ENCODE results near the gene CYP24A1. TPM values are rescaled to one million over a fixed set of nuclear protein-coding genes. Genes with fewer than 3 reads are reported as not detected.

Gene CYP24A1
- total and polyA plus RNA-seq, 2 of the 13 experiments (the other 11 are each of a cell fraction or from before 2014, with no cell fraction given): 9.4 to 32.7 TPM

DNA sequence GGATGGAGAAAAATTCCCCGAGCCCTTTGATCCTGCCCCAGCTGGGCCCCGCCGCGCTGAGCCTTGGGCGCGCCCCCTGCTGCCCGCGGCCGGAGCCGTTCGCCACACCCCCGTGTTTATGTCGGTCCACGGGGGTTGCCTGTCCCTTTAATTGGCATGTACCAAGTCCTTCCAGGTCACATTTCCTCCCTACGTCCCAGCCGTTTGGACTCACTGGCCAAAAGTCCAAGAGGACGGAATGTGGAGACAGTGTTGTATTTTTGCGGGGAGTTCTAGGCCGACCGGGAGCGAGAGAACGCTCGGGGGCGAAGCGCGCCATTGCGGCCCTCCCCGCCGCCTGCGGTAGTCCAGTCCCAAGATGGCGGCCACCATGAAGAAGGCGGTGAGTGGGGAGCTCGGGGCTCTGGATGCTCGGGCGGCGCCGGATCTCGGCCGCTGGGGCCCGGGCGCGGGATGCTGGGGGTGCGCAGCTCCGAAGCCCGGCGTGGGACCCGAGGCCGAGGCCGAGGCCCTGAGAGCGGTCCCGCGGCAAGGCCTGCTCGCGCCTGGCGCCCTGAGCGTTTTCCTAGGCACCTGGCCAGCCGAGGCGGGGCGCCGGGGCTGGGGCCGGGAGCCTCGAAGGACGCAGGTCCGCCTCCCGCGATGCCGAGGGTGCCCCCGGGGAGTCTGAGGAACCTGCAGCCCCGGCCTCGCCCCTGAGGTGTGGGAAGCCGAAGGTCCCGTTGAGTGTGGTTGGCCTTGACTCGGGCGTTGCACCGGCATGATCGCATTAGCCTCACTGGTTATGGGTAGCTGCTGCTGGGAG lies 34.2 kb upstream of the CYP24A1 start, which contains the start of gene PFDN4 (continued):
- TF ChIP-seq, protein P1, sequence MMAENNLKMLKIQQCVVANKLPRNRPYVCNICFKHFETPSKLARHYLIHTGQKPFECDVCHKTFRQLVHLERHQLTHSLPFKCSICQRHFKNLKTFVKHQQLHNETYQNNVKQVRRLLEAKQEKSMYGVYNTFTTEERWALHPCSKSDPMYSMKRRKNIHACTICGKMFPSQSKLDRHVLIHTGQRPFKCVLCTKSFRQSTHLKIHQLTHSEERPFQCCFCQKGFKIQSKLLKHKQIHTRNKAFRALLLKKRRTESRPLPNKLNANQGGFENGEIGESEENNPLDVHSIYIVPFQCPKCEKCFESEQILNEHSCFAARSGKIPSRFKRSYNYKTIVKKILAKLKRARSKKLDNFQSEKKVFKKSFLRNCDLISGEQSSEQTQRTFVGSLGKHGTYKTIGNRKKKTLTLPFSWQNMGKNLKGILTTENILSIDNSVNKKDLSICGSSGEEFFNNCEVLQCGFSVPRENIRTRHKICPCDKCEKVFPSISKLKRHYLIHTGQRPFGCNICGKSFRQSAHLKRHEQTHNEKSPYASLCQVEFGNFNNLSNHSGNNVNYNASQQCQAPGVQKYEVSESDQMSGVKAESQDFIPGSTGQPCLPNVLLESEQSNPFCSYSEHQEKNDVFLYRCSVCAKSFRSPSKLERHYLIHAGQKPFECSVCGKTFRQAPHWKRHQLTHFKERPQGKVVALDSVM (CRISPR knock-in tag; IDR thresholded peaks at IDR 0.05): peak; percentile 84
- TF ChIP-seq ZSCAN12 (CRISPR knock-in tag; IDR thresholded peaks at IDR 0.05) (peak; percentile 86; the same call in 1 of the 2 replicates), SMAD3 (CRISPR knock-in tag; IDR thresholded peaks at IDR 0.05) (peak; percentile 85), HDAC2 (CRISPR knock-in tag; IDR thresholded peaks at IDR 0.05) (peak; percentile 92), MAFG (CRISPR knock-in tag; IDR thresholded peaks at IDR 0.05) (0 out of 2 replicates have a peak, but pooled peaks have one; percentile 5), CHD2 (IDR thresholded peaks at IDR 0.05; ENCODE audit: low read depth, low read length) (peak; percentile 49), GATA4 (IDR thresholded peaks at IDR 0.05; ENCODE audit: borderline replicate concordance, low read depth) (peak; percentile 60), ZNF552 (CRISPR knock-in tag; IDR thresholded peaks at IDR 0.05; ENCODE audit: borderline replicate concordance) (peak; percentile 33; the same call in 1 of the 2 replicates), CAMTA2 (CRISPR knock-in tag; IDR thresholded peaks at IDR 0.05; ENCODE audit: borderline replicate concordance) (peak; percentile 95), TCF12 (IDR thresholded peaks at IDR 0.05) (no peak), TCF12 (CRISPR knock-in tag; IDR thresholded peaks at IDR 0.05) (peak; percentile 97), MXI1 (IDR thresholded peaks at IDR 0.05; ENCODE audit: borderline replicate concordance, low read depth, low read length) (peak; percentile 92), ZNF317 (CRISPR knock-in tag; IDR thresholded peaks at IDR 0.05) (0 out of 2 replicates have a peak, but pooled peaks have one; percentile 55), ZZZ3 (CRISPR knock-in tag; IDR thresholded peaks at IDR 0.05; ENCODE audit: borderline replicate concordance) (no peak; the same call in 1 of the 2 replicates)
- TF ChIP-seq, protein P2, sequence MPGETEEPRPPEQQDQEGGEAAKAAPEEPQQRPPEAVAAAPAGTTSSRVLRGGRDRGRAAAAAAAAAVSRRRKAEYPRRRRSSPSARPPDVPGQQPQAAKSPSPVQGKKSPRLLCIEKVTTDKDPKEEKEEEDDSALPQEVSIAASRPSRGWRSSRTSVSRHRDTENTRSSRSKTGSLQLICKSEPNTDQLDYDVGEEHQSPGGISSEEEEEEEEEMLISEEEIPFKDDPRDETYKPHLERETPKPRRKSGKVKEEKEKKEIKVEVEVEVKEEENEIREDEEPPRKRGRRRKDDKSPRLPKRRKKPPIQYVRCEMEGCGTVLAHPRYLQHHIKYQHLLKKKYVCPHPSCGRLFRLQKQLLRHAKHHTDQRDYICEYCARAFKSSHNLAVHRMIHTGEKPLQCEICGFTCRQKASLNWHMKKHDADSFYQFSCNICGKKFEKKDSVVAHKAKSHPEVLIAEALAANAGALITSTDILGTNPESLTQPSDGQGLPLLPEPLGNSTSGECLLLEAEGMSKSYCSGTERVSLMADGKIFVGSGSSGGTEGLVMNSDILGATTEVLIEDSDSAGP (CRISPR knock-in tag; IDR thresholded peaks at IDR 0.05; ENCODE audit: borderline replicate concordance): peak; percentile 100
- TF ChIP-seq, protein P3, sequence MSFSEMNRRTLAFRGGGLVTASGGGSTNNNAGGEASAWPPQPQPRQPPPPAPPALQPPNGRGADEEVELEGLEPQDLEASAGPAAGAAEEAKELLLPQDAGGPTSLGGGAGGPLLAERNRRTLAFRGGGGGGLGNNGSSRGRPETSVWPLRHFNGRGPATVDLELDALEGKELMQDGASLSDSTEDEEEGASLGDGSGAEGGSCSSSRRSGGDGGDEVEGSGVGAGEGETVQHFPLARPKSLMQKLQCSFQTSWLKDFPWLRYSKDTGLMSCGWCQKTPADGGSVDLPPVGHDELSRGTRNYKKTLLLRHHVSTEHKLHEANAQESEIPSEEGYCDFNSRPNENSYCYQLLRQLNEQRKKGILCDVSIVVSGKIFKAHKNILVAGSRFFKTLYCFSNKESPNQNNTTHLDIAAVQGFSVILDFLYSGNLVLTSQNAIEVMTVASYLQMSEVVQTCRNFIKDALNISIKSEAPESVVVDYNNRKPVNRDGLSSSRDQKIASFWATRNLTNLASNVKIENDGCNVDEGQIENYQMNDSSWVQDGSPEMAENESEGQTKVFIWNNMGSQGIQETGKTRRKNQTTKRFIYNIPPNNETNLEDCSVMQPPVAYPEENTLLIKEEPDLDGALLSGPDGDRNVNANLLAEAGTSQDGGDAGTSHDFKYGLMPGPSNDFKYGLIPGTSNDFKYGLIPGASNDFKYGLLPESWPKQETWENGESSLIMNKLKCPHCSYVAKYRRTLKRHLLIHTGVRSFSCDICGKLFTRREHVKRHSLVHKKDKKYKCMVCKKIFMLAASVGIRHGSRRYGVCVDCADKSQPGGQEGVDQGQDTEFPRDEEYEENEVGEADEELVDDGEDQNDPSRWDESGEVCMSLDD (CRISPR knock-in tag; IDR thresholded peaks at IDR 0.05; ENCODE audit: borderline replicate concordance): peak; percentile 86; the same call in 1 of the 2 replicates
- TF ChIP-seq, protein P4, sequence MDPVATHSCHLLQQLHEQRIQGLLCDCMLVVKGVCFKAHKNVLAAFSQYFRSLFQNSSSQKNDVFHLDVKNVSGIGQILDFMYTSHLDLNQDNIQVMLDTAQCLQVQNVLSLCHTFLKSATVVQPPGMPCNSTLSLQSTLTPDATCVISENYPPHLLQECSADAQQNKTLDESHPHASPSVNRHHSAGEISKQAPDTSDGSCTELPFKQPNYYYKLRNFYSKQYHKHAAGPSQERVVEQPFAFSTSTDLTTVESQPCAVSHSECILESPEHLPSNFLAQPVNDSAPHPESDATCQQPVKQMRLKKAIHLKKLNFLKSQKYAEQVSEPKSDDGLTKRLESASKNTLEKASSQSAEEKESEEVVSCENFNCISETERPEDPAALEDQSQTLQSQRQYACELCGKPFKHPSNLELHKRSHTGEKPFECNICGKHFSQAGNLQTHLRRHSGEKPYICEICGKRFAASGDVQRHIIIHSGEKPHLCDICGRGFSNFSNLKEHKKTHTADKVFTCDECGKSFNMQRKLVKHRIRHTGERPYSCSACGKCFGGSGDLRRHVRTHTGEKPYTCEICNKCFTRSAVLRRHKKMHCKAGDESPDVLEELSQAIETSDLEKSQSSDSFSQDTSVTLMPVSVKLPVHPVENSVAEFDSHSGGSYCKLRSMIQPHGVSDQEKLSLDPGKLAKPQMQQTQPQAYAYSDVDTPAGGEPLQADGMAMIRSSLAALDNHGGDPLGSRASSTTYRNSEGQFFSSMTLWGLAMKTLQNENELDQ (CRISPR knock-in tag; IDR thresholded peaks at IDR 0.05; ENCODE audit: borderline replicate concordance): peak; percentile 64; the same call in 1 of the 2 replicates
- TF ChIP-seq, protein P5, sequence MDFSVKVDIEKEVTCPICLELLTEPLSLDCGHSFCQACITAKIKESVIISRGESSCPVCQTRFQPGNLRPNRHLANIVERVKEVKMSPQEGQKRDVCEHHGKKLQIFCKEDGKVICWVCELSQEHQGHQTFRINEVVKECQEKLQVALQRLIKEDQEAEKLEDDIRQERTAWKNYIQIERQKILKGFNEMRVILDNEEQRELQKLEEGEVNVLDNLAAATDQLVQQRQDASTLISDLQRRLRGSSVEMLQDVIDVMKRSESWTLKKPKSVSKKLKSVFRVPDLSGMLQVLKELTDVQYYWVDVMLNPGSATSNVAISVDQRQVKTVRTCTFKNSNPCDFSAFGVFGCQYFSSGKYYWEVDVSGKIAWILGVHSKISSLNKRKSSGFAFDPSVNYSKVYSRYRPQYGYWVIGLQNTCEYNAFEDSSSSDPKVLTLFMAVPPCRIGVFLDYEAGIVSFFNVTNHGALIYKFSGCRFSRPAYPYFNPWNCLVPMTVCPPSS (IDR thresholded peaks at IDR 0.05): no peak
